Astrocyte (in vitro differentiated cells and primary cell): ENCODE results near the gene TTC7B. TPM values are rescaled to one million over a fixed set of nuclear protein-coding genes. Genes with fewer than 3 reads are reported as not detected.
"Not testable (repeated sequence)": the region's sequence is repeated elsewhere in the genome, so short reads cannot be mapped to it uniquely, and the experiment has no call there.

Experiments
- DNase-seq: peaks from one replicate; pipeline ENCODE4 v3.0.0-alpha.2; 2010; ENCODE audit warnings: low read depth
- FAIRE-seq: peaks from 2 replicates; lab custom pipeline; 2011; peaks lifted over from hg19 to GRCh38; lab: Jason Lieb, UNC
- H2AFZ ChIP-seq: 2 replicates; pipeline ENCODE4 v1.6.0; 2012; ENCODE audit warnings: low read depth, low read length, inconsistent platforms
- H3K27ac ChIP-seq: 2 replicates; pipeline ENCODE4 v1.5.1; 2011; ENCODE audit warnings: low read depth, low read length, inconsistent platforms
- H3K27me3 ChIP-seq: 2 replicates; pipeline ENCODE4 v1.6.0; 2011; ENCODE audit warnings: low read length, inconsistent platforms; ENCODE audit not compliant: insufficient read depth
- H3K36me3 ChIP-seq: 2 replicates; pipeline ENCODE4 v1.5.1; 2011; ENCODE audit warnings: low read length, inconsistent platforms; ENCODE audit not compliant: insufficient read depth
- H3K4me1 ChIP-seq: 2 replicates; pipeline ENCODE4 v1.5.1; 2011; ENCODE audit warnings: low read length, inconsistent platforms; ENCODE audit not compliant: insufficient read depth
- H3K4me2 ChIP-seq: 2 replicates; pipeline ENCODE4 v1.6.0; 2012; ENCODE audit warnings: low read length, inconsistent platforms
- H3K4me3 ChIP-seq: 2 replicates; pipeline ENCODE4 v1.5.1; 2011; ENCODE audit warnings: low read depth, mild to moderate bottlenecking, low read length, inconsistent platforms; ENCODE audit not compliant: insufficient read depth
- H3K79me2 ChIP-seq: 2 replicates; pipeline ENCODE4 v1.6.0; 2012; ENCODE audit warnings: mild to moderate bottlenecking, low read length, inconsistent platforms; ENCODE audit not compliant: insufficient read depth
- H3K9ac ChIP-seq: 2 replicates; pipeline ENCODE4 v1.6.0; 2012; ENCODE audit warnings: mild to moderate bottlenecking, low read length, inconsistent platforms
- H3K9me3 ChIP-seq: 2 replicates; pipeline ENCODE4 v1.5.1; 2012; ENCODE audit warnings: low read depth, mild to moderate bottlenecking, low read length, inconsistent platforms; ENCODE audit not compliant: insufficient read depth
- H4K20me1 ChIP-seq: 2 replicates; pipeline ENCODE4 v1.6.0; 2012; ENCODE audit warnings: low read length, inconsistent platforms; ENCODE audit not compliant: insufficient read depth
- H3K27ac Mint-ChIP-seq: one replicate; pipeline ENCODE4 v1.8.0; 2021; ENCODE audit warnings: mild to moderate bottlenecking, mixed read lengths; ENCODE audit not compliant: unreplicated experiment
- H3K27me3 Mint-ChIP-seq: one replicate; pipeline ENCODE4 v1.8.0; 2021; ENCODE audit warnings: low read depth, mixed read lengths; ENCODE audit not compliant: unreplicated experiment
- H3K36me3 Mint-ChIP-seq: one replicate; pipeline ENCODE4 v1.8.0; 2021; ENCODE audit warnings: low read depth, mixed read lengths; ENCODE audit not compliant: unreplicated experiment
- H3K4me1 Mint-ChIP-seq: one replicate; pipeline ENCODE4 v1.8.0; 2021; ENCODE audit warnings: low read depth, mixed read lengths; ENCODE audit not compliant: unreplicated experiment
- H3K4me3 Mint-ChIP-seq: one replicate; pipeline ENCODE4 v1.8.0; 2021; ENCODE audit warnings: mild to moderate bottlenecking, moderate library complexity, mixed read lengths; ENCODE audit not compliant: unreplicated experiment
- H3K9me3 Mint-ChIP-seq: one replicate; pipeline ENCODE4 v1.8.0; 2021; ENCODE audit warnings: mild to moderate bottlenecking, mixed read lengths; ENCODE audit not compliant: unreplicated experiment
- EZH2 ChIP-seq: IDR thresholded peaks from 2 replicates; pipeline ENCODE4 v1.6.1; 2012; ENCODE audit warnings: mild to moderate bottlenecking, low read length, inconsistent platforms; ENCODE audit not compliant: insufficient read depth
- total RNA-seq: library from RNA; stranded (reverse); gene quantifications from 2 replicates; pipeline ENCODE4 v1.2.1, GENCODE V29; 2021
- TF ChIP-seq, protein P1 (sequence below): IDR thresholded peaks from 2 replicates; pipeline ENCODE4 v1.5.1; 2011; ENCODE audit warnings: low read depth, mild to moderate bottlenecking, inconsistent platforms, low read length, moderate library complexity; ENCODE audit not compliant: insufficient read depth

The TTC7B gene
- total RNA-seq, 1 donor from 2014 or later, result 42.1 TPM

DNA sequence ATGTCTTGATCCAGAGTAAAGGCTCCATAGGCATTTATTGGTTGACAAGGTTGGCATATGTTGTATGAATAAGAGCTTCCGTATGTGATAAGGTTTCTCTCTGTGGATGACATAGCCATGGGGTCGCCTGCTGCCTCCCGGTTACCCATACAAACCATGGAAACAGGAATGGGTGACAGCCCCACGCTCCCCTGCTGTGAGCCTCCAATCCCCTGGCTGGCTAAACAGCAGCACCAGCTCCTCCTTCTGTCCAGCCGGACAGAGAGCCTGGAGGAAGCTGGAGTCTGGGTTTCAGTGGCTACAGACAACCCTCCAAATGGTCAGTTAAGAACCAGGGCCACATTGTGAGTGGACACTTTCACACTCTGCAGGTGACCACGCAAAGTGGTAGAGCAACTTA lies 288.3 kb downstream of the TTC7B start:
- H3K9ac ChIP-seq, result no peak overlapping the region
- no peak overlapping the region for H3K4me3 Mint-ChIP-seq
- peaks cover 5% of the 10 kb centered on the region for H3K4me1 Mint-ChIP-seq
- DNase-seq, result no peak
- no peaks in the 10 kb centered on the region for H3K36me3 ChIP-seq
- H3K4me1 ChIP-seq, result peaks cover 9% of the 10 kb centered on the region
- H3K79me2 ChIP-seq, result no peaks in the 10 kb centered on the region
- H3K9me3 ChIP-seq, result no peaks in the 10 kb centered on the region
- no peak overlapping the region for H2AFZ ChIP-seq
- H3K9me3 Mint-ChIP-seq, result peaks cover 4% of the 10 kb centered on the region
- no peak overlapping the region for H3K27ac ChIP-seq
- no peaks in the 10 kb centered on the region for H4K20me1 ChIP-seq
- no peaks in the 10 kb centered on the region for H3K27me3 ChIP-seq
- FAIRE-seq, result no peak
- TF ChIP-seq, protein P1, sequence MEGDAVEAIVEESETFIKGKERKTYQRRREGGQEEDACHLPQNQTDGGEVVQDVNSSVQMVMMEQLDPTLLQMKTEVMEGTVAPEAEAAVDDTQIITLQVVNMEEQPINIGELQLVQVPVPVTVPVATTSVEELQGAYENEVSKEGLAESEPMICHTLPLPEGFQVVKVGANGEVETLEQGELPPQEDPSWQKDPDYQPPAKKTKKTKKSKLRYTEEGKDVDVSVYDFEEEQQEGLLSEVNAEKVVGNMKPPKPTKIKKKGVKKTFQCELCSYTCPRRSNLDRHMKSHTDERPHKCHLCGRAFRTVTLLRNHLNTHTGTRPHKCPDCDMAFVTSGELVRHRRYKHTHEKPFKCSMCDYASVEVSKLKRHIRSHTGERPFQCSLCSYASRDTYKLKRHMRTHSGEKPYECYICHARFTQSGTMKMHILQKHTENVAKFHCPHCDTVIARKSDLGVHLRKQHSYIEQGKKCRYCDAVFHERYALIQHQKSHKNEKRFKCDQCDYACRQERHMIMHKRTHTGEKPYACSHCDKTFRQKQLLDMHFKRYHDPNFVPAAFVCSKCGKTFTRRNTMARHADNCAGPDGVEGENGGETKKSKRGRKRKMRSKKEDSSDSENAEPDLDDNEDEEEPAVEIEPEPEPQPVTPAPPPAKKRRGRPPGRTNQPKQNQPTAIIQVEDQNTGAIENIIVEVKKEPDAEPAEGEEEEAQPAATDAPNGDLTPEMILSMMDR, result no peak
- no peak for TF ChIP-seq EZH2
- peaks cover 4% of the 10 kb centered on the region for H3K36me3 Mint-ChIP-seq
- H3K4me2 ChIP-seq, result no peak overlapping the region
- H3K27me3 Mint-ChIP-seq, result peaks cover 17% of the 10 kb centered on the region
- H3K27ac Mint-ChIP-seq, result no peak overlapping the region
- no peak overlapping the region for H3K4me3 ChIP-seq

DNA sequence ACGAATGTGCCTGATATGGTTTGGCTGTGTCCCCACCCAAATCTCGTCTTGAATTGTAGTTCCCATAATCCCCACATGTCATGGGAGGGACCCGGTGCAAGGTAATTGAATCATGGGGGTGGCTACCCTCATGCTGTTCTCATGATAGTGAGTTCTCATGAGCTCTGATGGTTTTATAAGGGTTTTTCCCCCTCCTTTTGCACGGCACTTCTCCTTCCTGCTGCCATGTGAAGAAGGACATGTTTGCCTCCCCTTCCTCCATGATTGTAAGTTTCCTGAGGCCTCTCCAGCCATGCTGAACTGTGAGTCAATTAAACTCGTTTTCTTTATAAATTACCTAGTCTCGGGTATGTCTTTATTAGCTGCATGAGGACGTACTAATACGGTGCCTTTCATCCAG lies 289.7 kb downstream of the TTC7B start:
- peaks cover 17% of the 10 kb centered on the region for H3K4me1 ChIP-seq
- not testable (repeated sequence) for H3K4me2 ChIP-seq

DNA sequence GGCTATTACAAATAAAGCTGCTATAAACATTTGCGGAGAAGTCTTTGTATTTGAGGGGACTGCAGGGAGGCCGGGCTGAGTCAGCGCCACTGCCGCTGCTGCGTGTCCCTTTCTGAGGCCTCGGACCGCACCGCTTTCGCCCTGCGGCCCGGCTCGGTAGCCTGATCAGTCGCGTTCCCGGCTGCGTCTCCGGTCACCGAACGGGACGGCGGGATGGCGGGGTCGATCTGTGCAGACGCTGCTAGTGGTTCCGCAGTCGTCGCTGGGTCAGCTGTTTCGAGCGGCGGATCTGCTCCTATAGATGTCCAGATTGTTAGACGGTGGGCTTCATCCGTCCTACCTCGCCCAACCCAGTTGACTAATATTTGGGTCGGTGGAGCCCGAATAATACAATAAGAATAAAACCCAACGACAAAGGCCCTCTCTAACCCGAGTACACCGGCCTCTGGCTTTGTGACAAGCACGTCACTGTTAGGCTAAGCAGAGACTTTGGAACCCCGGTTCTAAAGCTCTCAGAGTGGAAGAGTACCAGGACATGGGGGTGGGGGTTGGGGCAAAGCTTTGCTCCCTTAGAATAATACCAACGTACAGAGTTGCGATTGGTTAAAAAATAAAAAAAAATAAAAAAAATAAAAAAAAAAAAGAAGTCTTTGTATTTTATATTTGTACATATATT lies 290.7 kb downstream of the TTC7B start:
- not testable (repeated sequence) for H2AFZ ChIP-seq, H3K9ac ChIP-seq, DNase-seq, H3K9me3 ChIP-seq, H3K36me3 ChIP-seq, H3K4me1 Mint-ChIP-seq, H3K27ac ChIP-seq, H3K9me3 Mint-ChIP-seq, H3K4me3 ChIP-seq, H3K36me3 Mint-ChIP-seq, FAIRE-seq, H3K4me3 Mint-ChIP-seq, H3K27me3 ChIP-seq, H3K79me2 ChIP-seq, H3K4me2 ChIP-seq, H4K20me1 ChIP-seq, H3K27ac Mint-ChIP-seq
- peaks cover 17% of the 10 kb centered on the region for H3K4me1 ChIP-seq
- H3K27me3 Mint-ChIP-seq, result peaks cover 30% of the 10 kb centered on the region

More for the DNA sequence above, 289.7 kb downstream of the TTC7B start:
- H3K9me3 ChIP-seq, DNase-seq, H3K4me1 Mint-ChIP-seq, H3K27ac ChIP-seq, FAIRE-seq, H2AFZ ChIP-seq, H3K9ac ChIP-seq, H3K27me3 ChIP-seq, H3K36me3 Mint-ChIP-seq, H3K36me3 ChIP-seq, H3K9me3 Mint-ChIP-seq, H3K4me3 ChIP-seq, H3K27ac Mint-ChIP-seq, H4K20me1 ChIP-seq, H3K79me2 ChIP-seq, H3K4me3 Mint-ChIP-seq: not testable (repeated sequence)
- peaks cover 24% of the 10 kb centered on the region for H3K27me3 Mint-ChIP-seq
